GM19397 (cell line): ENCODE data around the gene FRRS1.
"Not testable (repeated sequence)": the region's sequence is repeated elsewhere in the genome, so short reads cannot be mapped to it uniquely, and the experiment has no call there.

Experiments used
- ATAC-seq: cut with Tn5 transposase; IDR thresholded peaks from one replicate; pipeline ENCODE4 v1.9.1; 2021; ENCODE audit warnings: mild to moderate bottlenecking, moderate library complexity; ENCODE audit not compliant: unreplicated experiment

Gene FRRS1

GRCh38 chr1:99768104-99768503, 1.7 kb upstream of the FRRS1 start:
- no peak for ATAC-seq

- no peak for ATAC-seq
Observed at GRCh38 chr1:99764909-99765308, 1.5 kb downstream of the FRRS1 start.

- no peak for ATAC-seq
Observed at GRCh38 chr1:99764439-99764838, 2.0 kb downstream of the FRRS1 start.

- ATAC-seq, result no peak
Observed at GRCh38 chr1:99763956-99764355, 2.5 kb downstream of the FRRS1 start.

- no peak for ATAC-seq
Observed at GRCh38 chr1:99761774-99762173, 4.7 kb downstream of the FRRS1 start.

GRCh38 chr1:99759518-99760160, 6.8 kb downstream of the FRRS1 start:
- ATAC-seq, result no peak

- ATAC-seq, result not testable (repeated sequence)
Observed at GRCh38 chr1:99758686-99759517, 7.5 kb downstream of the FRRS1 start.

- peak; percentile 73 for ATAC-seq
Observed at GRCh38 chr1:99758073-99758511, 8.3 kb downstream of the FRRS1 start.

- no peak for ATAC-seq
Observed at GRCh38 chr1:99756598-99756997, 9.8 kb downstream of the FRRS1 start.

GRCh38 chr1:99755664-99756063, 10.8 kb downstream of the FRRS1 start:
- no peak for ATAC-seq

GRCh38 chr1:99754697-99755096, 11.7 kb downstream of the FRRS1 start:
- ATAC-seq, result no peak

GRCh38 chr1:99754055-99754626, 12.3 kb downstream of the FRRS1 start:
- ATAC-seq, result no peak

- peak; percentile 78 for ATAC-seq
Observed at GRCh38 chr1:99751877-99752504, 14.4 kb downstream of the FRRS1 start.

- peak; percentile 87 for ATAC-seq
Observed at GRCh38 chr1:99749504-99750347, 16.7 kb downstream of the FRRS1 start.

- no peak for ATAC-seq
Observed at GRCh38 chr1:99748419-99748818, 18.0 kb downstream of the FRRS1 start.

- no peak for ATAC-seq
Observed at GRCh38 chr1:99745684-99746083, 20.8 kb downstream of the FRRS1 start.

- no peak for ATAC-seq
Observed at GRCh38 chr1:99745061-99745460, 21.4 kb downstream of the FRRS1 start.

- ATAC-seq, result no peak
Observed at GRCh38 chr1:99740141-99740540, 26.3 kb downstream of the FRRS1 start.

GRCh38 chr1:99738858-99739465, 27.5 kb downstream of the FRRS1 start:
- no peak for ATAC-seq

GRCh38 chr1:99737016-99737415, 29.4 kb downstream of the FRRS1 start:
- no peak for ATAC-seq
